HL-60 (cell line): ENCODE measurements around the gene YJEFN3.
A peak's percentile ranks its signal among the peaks of the same experiment; 100 is the strongest.

Source experiments
- DNase-seq, 2 experiments: peaks; one replicate each; pipeline ENCODE4 v3.0.0-alpha.2; 2010 to 2020; ENCODE audit warnings: low read depth in 1 of 2, low spot score in 1 of 2
- H3K27ac ChIP-seq: fragments of 250-450 bp; sonication (Bioruptor Pico); replicated peaks from 2 replicates; pipeline ENCODE4 v1.5.1; 2020; ENCODE audit warnings: mild to moderate bottlenecking, moderate library complexity
- H3K27me3 ChIP-seq: fragments of 250-450 bp; sonication (Bioruptor Pico); 2 replicates; pipeline ENCODE4 v1.5.1; 2021; ENCODE audit warnings: mild to moderate bottlenecking, moderate library complexity; ENCODE audit not compliant: insufficient read depth, poor library complexity, severe bottlenecking
- H3K4me3 ChIP-seq: replicated peaks from 2 replicates; pipeline ENCODE4 v1.5.1; 2011; ENCODE audit warnings: mild to moderate bottlenecking, control low read depth, low read length; ENCODE audit not compliant: insufficient read depth
- GABPA ChIP-seq: IDR thresholded peaks from 2 replicates; pipeline ENCODE4 v1.6.1; 2012; ENCODE audit warnings: low read depth
- POLR2AphosphoS5 ChIP-seq: IDR thresholded peaks from 2 replicates; pipeline ENCODE4 v1.6.1; 2012; ENCODE audit warnings: low read depth
- REST ChIP-seq: IDR thresholded peaks from 2 replicates; pipeline ENCODE4 v1.6.1; 2012; ENCODE audit warnings: low read depth; ENCODE audit not compliant: insufficient replicate concordance
- SPI1 ChIP-seq: IDR thresholded peaks from 2 replicates; pipeline ENCODE4 v1.6.1; 2012; ENCODE audit warnings: low read depth, mild to moderate bottlenecking, borderline replicate concordance
- TF ChIP-seq, protein P1 (sequence below): IDR thresholded peaks from one replicate; pipeline ENCODE4 v1.5.1; 2011; ENCODE audit warnings: low read length, control low read depth, inconsistent platforms; ENCODE audit not compliant: insufficient read depth

YJEFN3 gene

GRCh38 chr19:19524053-19524452 is 4.7 kb upstream of the YJEFN3 start:
- no peak for TF ChIP-seq SPI1
- TF ChIP-seq, protein P1, sequence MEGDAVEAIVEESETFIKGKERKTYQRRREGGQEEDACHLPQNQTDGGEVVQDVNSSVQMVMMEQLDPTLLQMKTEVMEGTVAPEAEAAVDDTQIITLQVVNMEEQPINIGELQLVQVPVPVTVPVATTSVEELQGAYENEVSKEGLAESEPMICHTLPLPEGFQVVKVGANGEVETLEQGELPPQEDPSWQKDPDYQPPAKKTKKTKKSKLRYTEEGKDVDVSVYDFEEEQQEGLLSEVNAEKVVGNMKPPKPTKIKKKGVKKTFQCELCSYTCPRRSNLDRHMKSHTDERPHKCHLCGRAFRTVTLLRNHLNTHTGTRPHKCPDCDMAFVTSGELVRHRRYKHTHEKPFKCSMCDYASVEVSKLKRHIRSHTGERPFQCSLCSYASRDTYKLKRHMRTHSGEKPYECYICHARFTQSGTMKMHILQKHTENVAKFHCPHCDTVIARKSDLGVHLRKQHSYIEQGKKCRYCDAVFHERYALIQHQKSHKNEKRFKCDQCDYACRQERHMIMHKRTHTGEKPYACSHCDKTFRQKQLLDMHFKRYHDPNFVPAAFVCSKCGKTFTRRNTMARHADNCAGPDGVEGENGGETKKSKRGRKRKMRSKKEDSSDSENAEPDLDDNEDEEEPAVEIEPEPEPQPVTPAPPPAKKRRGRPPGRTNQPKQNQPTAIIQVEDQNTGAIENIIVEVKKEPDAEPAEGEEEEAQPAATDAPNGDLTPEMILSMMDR: no peak
- no peak for TF ChIP-seq POLR2AphosphoS5
- TF ChIP-seq GABPA: no peak
- H3K4me3 ChIP-seq: no peak overlapping the region
- H3K27me3 ChIP-seq: no peaks in the 10 kb centered on the region
- peak in 1 of 2 experiments; percentile 36 for DNase-seq
- no peak overlapping the region; the same call in 1 of the 2 replicates for H3K27ac ChIP-seq

DNA sequence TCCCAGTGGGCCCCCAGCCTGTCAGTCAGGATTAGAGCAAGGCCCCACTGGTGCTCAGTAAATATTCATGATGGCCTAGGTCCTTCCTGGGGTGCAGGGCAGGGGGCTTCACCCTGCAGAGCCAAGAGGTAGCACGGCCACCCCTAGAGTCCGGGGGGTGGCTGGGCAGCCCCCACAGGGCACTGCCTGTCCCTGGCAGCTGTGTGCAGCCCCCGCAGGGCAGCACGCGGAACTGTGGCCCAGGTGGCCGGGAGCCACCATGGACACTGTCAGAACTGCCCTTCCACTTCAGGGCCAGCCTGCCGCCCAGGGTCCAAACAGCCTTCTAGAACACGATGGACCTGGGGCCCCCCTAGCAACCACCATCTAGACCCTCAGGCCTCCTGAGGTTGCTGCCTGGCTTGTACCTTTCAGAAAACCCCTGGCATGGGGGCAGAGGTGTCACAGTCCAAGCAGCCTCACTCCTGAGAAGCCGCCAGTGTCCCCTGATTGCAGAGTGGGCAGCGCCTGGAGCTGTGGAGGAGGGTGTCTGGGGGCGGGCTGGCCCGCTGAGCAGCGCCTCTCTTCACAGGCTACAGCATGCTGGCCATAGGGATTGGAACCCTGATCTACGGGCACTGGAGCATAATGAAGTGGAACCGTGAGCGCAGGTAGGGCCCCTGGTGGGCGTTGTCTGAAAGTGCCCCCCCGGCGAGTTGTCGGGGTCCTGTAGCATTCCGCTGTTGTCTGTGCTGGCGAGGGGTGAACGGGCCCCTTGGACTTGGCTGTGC is 2.9 kb upstream of the YJEFN3 start:
- TF ChIP-seq SPI1 (no peak), POLR2AphosphoS5 (0 out of 2 replicates have a peak, but pooled peaks have one; percentile 6)
- no peak for DNase-seq
- no peak overlapping the region for H3K27ac ChIP-seq
- no peaks in the 10 kb centered on the region for H3K27me3 ChIP-seq
- H3K4me3 ChIP-seq: no peak overlapping the region

DNA sequence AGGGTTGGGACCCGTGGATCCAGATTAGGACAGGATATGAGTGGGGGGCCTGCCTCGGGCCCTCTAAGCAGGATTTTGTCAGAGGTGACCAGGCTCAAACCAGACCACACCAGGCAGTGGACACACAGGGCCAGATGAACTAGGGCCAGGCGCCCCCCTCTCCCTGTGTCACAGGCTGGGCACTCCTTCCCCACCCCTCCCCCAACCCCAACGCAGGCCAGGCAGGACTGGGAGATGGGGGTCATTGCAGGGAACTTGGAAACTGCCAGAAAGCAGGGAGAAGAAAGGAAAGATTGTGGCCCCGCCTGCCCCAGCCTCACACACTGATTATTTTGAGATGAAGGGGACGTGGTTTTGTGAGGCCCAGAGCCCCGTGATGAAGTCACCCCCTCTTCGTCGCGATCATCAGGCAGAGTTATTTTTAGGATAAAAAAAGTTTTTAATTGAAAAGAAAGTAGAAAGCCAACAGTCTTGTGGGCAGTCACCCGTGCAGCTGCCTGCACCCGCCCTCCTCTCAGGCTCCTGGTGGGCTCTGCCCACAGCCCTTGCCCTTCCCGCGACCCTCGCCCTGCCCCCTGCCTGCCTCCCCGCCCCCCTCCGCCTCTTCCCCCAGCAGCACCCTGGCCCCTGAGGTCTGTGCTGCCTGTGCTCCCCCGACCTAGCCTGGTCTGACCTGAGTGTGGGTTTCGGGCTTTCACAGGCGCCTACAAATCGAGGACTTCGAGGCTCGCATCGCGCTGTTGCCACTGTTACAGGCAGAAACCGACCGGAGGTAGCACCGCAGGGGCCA is 1.9 kb upstream of the YJEFN3 start:
- H3K27ac ChIP-seq: no peak overlapping the region
- no peaks in the 10 kb centered on the region for H3K27me3 ChIP-seq
- no peak for DNase-seq
- H3K4me3 ChIP-seq: no peak overlapping the region
- TF ChIP-seq, protein P1: no peak
- TF ChIP-seq POLR2AphosphoS5: no peak

GRCh38 chr19:19527371-19527656 is 1.4 kb upstream of the YJEFN3 start:
- H3K27ac ChIP-seq: no peak overlapping the region
- H3K4me3 ChIP-seq: no peak overlapping the region
- DNase-seq: no peak
- TF ChIP-seq POLR2AphosphoS5 (no peak), REST (no peak), GABPA (no peak), SPI1 (no peak)
- TF ChIP-seq, protein P1: no peak
- no peaks in the 10 kb centered on the region for H3K27me3 ChIP-seq
